ENCODE measurements around the gene CEBPG.

DNA sequence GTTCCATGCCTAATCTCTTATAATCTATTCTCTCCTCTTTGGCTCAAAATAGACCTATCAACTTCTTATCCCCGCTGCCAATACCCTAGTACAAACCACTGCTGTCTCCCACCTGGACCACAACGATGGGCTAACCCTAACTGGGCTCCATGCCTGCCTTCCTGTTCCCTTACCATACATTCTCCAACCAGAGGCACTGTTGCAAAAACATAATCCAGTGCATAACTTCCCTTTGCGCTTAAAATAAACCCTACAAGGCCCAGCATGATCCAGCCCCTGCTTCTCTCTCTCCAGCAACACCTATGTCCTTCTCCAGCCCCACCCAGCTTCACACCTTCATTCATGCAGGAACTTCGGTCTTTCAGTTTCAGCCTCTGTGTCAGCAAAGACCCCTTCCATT, 43.8 kb upstream of the CEBPG start:
- TF ChIP-seq POLR2A (IDR thresholded peaks at IDR 0.05) = no peak
- TF ChIP-seq, protein P1, sequence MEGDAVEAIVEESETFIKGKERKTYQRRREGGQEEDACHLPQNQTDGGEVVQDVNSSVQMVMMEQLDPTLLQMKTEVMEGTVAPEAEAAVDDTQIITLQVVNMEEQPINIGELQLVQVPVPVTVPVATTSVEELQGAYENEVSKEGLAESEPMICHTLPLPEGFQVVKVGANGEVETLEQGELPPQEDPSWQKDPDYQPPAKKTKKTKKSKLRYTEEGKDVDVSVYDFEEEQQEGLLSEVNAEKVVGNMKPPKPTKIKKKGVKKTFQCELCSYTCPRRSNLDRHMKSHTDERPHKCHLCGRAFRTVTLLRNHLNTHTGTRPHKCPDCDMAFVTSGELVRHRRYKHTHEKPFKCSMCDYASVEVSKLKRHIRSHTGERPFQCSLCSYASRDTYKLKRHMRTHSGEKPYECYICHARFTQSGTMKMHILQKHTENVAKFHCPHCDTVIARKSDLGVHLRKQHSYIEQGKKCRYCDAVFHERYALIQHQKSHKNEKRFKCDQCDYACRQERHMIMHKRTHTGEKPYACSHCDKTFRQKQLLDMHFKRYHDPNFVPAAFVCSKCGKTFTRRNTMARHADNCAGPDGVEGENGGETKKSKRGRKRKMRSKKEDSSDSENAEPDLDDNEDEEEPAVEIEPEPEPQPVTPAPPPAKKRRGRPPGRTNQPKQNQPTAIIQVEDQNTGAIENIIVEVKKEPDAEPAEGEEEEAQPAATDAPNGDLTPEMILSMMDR (IDR thresholded peaks at IDR 0.05) = no peak

All from heart left ventricle (tissue), 13 donors.